Activated T-cell treated with anti-CD3 and anti-CD28 coated beads, Interleukin-2, amount 50 U/mL, for 72 hours (primary cell): ENCODE data around the gene MOCS1. TPM values are rescaled to one million over a fixed set of nuclear protein-coding genes. Genes with fewer than 3 reads are reported as not detected.

ENCODE experiments used
- ATAC-seq, 2 donors: fragments of 150-1000 bp; cut with Tn5 transposase; replicated peaks in 1 of 2; 2 replicates each; pipeline ENCODE4 v1.10.0; 2021; ENCODE audit warnings: moderate library complexity in 2 of 2, mild to moderate bottlenecking in 1 of 2
- DNase-seq, 2 donors: peaks; one replicate each; pipeline ENCODE4 v3.0.0; 2021 to 2022; ENCODE audit warnings: mixed read lengths in 1 of 2
- H3K27ac Mint-ChIP-seq: one replicate; pipeline ENCODE4 v1.8.0; 2022; ENCODE audit warnings: mild to moderate bottlenecking, moderate library complexity, mixed read lengths
- H3K27me3 Mint-ChIP-seq: one replicate; pipeline ENCODE4 v1.8.0; 2022; ENCODE audit warnings: low read depth, mixed read lengths
- H3K36me3 Mint-ChIP-seq, 2 donors: one replicate each; pipeline ENCODE4 v1.8.0; 2022; ENCODE audit warnings: mixed read lengths in 2 of 2, mild to moderate bottlenecking in 1 of 2; ENCODE audit not compliant: insufficient read depth in 2 of 2
- H3K4me1 Mint-ChIP-seq: one replicate; pipeline ENCODE4 v1.8.0; 2022; ENCODE audit warnings: low read depth, mixed read lengths
- H3K4me3 Mint-ChIP-seq, 2 donors: one replicate each; pipeline ENCODE4 v1.8.0; 2022; ENCODE audit warnings: mild to moderate bottlenecking in 2 of 2, mixed read lengths in 2 of 2, moderate library complexity in 2 of 2
- H3K9me3 Mint-ChIP-seq, 2 donors: one replicate each; pipeline ENCODE4 v1.8.0; 2022; ENCODE audit warnings: mixed read lengths in 2 of 2
- total RNA-seq, 2 donors: library from RNA; stranded (reverse); gene quantifications; one replicate each; pipeline ENCODE4 v1.2.3, GENCODE V29; 2022

MOCS1 gene
- total RNA-seq, 2 donors from 2014 or later: 1.4 to 2.6 TPM

DNA sequence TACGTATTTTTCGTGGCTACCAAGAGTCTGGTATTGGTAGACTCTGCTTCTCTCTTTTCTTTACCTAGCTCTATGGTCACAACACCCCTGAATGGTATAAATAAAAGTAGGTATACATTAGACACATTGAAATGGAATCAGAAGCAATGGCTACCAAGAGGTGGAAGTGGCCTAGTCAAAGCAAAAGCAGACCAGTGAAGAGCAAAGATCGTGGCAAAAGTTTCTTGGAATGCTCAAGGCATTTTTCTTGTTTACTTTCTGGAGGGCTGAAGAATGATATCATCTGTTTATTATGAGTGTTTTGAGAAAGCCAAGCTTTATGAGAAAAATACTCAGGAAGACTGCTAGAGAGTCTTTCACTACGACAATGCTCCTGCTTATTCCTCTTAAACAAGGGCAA is 28.6 kb upstream of the MOCS1 start:
- ATAC-seq (no peak), DNase-seq (no peak)
- no peaks in the 10 kb centered on the region for H3K9me3 Mint-ChIP-seq
- no peaks in the 10 kb centered on the region for H3K36me3 Mint-ChIP-seq
- no peak overlapping the region for H3K27ac Mint-ChIP-seq
- H3K4me1 Mint-ChIP-seq: no peaks in the 10 kb centered on the region
- H3K4me3 Mint-ChIP-seq: no peak overlapping the region
- peaks cover 33% of the 10 kb centered on the region for H3K27me3 Mint-ChIP-seq

GRCh38 chr6:39961178-39961577 is 26.9 kb upstream of the MOCS1 start:
- H3K4me1 Mint-ChIP-seq: no peaks in the 10 kb centered on the region
- H3K27me3 Mint-ChIP-seq: peaks cover 33% of the 10 kb centered on the region
- ATAC-seq (no peak), DNase-seq (no peak)
- H3K4me3 Mint-ChIP-seq: no peak overlapping the region
- H3K27ac Mint-ChIP-seq: no peak overlapping the region
- H3K36me3 Mint-ChIP-seq: no peaks in the 10 kb centered on the region
- no peaks in the 10 kb centered on the region for H3K9me3 Mint-ChIP-seq

GRCh38 chr6:39958947-39959346 is 24.7 kb upstream of the MOCS1 start:
- DNase-seq (no peak), ATAC-seq (no peak)
- Mint-ChIP-seq H3K27ac (no peak overlapping the region), H3K4me1 (no peaks in the 10 kb centered on the region), H3K4me3 (no peak overlapping the region), H3K27me3 (peaks cover 40% of the 10 kb centered on the region), H3K36me3 (no peaks in the 10 kb centered on the region), H3K9me3 (peaks cover 0 to 2% of the 10 kb centered on the region in 2 donors)

DNA sequence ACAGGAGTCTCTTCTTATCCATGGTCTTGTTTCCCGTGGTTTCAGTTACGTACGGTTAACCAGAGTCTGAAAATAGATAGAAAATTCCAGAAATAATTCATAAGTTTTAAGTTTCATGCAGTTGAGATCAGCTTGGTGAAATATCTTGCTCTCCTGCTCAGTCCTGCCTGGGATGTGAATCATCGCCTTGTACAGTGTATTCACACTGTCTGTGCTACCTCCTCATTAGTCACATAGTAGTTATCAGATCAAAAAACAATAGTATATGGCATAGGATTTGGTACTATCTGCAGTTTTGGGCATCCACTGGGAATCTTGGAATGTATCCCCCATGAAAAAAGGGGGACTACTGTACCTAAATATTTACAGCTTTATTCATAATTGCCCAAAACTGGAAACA is 22.7 kb upstream of the MOCS1 start:
- Mint-ChIP-seq H3K4me3 (no peak overlapping the region), H3K36me3 (no peaks in the 10 kb centered on the region), H3K4me1 (no peaks in the 10 kb centered on the region), H3K27ac (no peak overlapping the region), H3K9me3 (peaks cover 0 to 2% of the 10 kb centered on the region in 2 donors), H3K27me3 (peaks cover 28% of the 10 kb centered on the region)
- no peak for ATAC-seq
- DNase-seq: no peak

DNA sequence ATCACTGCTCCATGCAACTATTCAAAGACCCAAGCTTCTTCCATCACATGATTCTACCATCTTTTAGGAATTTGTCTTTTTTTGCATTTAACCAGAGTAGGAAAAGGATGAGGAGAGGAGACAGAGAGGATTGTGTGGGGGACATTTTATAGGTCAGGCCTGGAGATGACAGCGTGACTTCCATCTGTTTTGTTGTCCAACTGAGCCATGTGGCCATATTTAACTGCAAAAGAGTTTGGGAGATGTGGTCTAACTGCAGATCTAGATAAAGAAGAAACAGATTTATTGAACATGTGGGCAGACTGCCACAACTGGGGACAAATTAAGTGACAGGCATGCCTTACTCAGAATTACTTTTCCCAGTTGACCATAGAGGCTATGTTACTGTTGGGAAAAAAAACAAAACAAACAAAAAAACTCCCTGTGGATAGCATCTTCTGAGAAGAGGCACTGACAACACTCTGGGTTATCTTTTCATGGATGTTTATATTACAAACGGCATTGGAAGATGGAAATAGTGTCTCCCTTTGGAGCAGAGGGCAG is 18.9 kb upstream of the MOCS1 start:
- Mint-ChIP-seq H3K27ac (no peak overlapping the region), H3K27me3 (peaks cover 13% of the 10 kb centered on the region), H3K4me3 (no peak overlapping the region), H3K9me3 (peaks cover 0 to 2% of the 10 kb centered on the region in 2 donors), H3K36me3 (no peaks in the 10 kb centered on the region), H3K4me1 (no peaks in the 10 kb centered on the region)
- ATAC-seq (no peak), DNase-seq (no peak)

DNA sequence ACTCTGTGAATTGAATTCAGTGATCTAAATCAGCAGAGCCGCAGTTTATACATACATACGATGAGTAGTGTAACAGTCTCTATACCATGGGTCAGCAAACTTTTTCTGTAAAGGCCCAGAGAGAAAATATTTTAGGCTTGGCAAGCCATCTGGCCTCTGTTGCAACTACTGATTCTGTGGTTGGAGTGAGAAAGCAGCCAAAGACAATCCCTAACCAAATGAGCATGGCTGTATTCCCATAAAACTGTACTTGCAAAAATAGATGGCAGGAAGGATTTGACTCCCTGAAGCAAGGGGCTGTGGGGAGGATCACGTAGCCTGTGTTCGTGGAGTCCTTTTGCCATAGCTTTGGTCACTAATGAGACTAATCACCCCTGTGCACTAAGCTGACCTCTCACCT is 17.9 kb upstream of the MOCS1 start:
- H3K27me3 Mint-ChIP-seq: peaks cover 13% of the 10 kb centered on the region

GRCh38 chr6:39951716-39952115 is 17.5 kb upstream of the MOCS1 start:
- Mint-ChIP-seq H3K4me1 (no peaks in the 10 kb centered on the region), H3K9me3 (peaks cover 0 to 2% of the 10 kb centered on the region in 2 donors), H3K27ac (no peak overlapping the region), H3K36me3 (no peaks in the 10 kb centered on the region), H3K4me3 (no peak overlapping the region), H3K27me3 (peaks cover 13% of the 10 kb centered on the region)
- ATAC-seq: no peak
- no peak for DNase-seq

More for the DNA sequence above, 17.9 kb upstream of the MOCS1 start:
- H3K9me3 Mint-ChIP-seq: peaks cover 0 to 2% of the 10 kb centered on the region in 2 donors
- H3K4me3 Mint-ChIP-seq: no peak overlapping the region
- H3K27ac Mint-ChIP-seq: no peak overlapping the region
- no peak for ATAC-seq
- H3K36me3 Mint-ChIP-seq: no peaks in the 10 kb centered on the region
- no peak for DNase-seq
- no peaks in the 10 kb centered on the region for H3K4me1 Mint-ChIP-seq

DNA sequence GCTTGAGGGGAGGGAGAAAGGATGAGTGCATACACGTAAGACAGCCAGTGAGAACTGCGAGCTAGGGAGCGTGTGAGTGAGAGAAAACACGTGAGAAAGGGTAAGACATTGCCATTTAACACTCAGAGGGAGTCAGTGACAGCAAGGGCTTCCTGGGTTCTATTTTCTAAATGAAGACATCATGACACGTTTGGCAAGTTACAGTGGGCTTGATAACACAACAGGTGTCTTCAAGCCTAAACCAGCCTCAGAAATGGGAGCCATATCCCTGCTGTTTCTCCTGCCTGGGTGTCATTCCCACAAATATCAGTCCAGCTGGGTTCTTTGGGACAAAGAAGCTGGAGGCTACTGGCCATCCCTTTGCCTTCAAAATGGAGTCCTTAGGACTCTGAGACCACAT is 16.9 kb upstream of the MOCS1 start:
- Mint-ChIP-seq H3K27ac (no peak overlapping the region), H3K9me3 (peaks cover 0 to 2% of the 10 kb centered on the region in 2 donors), H3K4me1 (no peaks in the 10 kb centered on the region), H3K27me3 (peaks cover 13% of the 10 kb centered on the region), H3K4me3 (no peak overlapping the region), H3K36me3 (no peaks in the 10 kb centered on the region)
- DNase-seq (no peak), ATAC-seq (no peak)

- Mint-ChIP-seq H3K9me3 (peaks cover 0 to 2% of the 10 kb centered on the region in 2 donors), H3K27ac (no peak overlapping the region), H3K4me1 (no peaks in the 10 kb centered on the region), H3K36me3 (no peaks in the 10 kb centered on the region), H3K4me3 (no peak overlapping the region), H3K27me3 (peaks cover 3% of the 10 kb centered on the region)
- ATAC-seq (no peak), DNase-seq (no peak)
These were observed 16.0 kb upstream of the MOCS1 start for GRCh38 chr6:39950125-39950720.

- Mint-ChIP-seq H3K36me3 (no peaks in the 10 kb centered on the region), H3K4me3 (no peak overlapping the region), H3K4me1 (no peaks in the 10 kb centered on the region), H3K9me3 (no peaks in the 10 kb centered on the region), H3K27ac (no peak overlapping the region), H3K27me3 (no peaks in the 10 kb centered on the region)
- ATAC-seq: no peak
- no peak for DNase-seq
These were observed 14.0 kb upstream of the MOCS1 start for GRCh38 chr6:39948199-39948791.

- Mint-ChIP-seq H3K4me1 (no peaks in the 10 kb centered on the region), H3K9me3 (no peaks in the 10 kb centered on the region), H3K36me3 (no peaks in the 10 kb centered on the region), H3K27ac (no peak overlapping the region), H3K27me3 (no peaks in the 10 kb centered on the region), H3K4me3 (no peak overlapping the region)
- ATAC-seq (no peak), DNase-seq (no peak)
These were observed 13.4 kb upstream of the MOCS1 start for GRCh38 chr6:39947611-39948068.

GRCh38 chr6:39945626-39946025 is 11.4 kb upstream of the MOCS1 start:
- no peak overlapping the region for H3K27ac Mint-ChIP-seq
- no peaks in the 10 kb centered on the region for H3K9me3 Mint-ChIP-seq
- H3K4me1 Mint-ChIP-seq: no peaks in the 10 kb centered on the region
- H3K36me3 Mint-ChIP-seq: no peaks in the 10 kb centered on the region
- H3K27me3 Mint-ChIP-seq: no peaks in the 10 kb centered on the region
- DNase-seq (no peak), ATAC-seq (no peak)
- no peak overlapping the region for H3K4me3 Mint-ChIP-seq

GRCh38 chr6:39942903-39943580 is 8.8 kb upstream of the MOCS1 start:
- Mint-ChIP-seq H3K4me1 (no peaks in the 10 kb centered on the region), H3K4me3 (no peak overlapping the region), H3K27me3 (no peaks in the 10 kb centered on the region)

More at GRCh38 chr6:39942903-39943580, 8.8 kb upstream of the MOCS1 start:
- no peak for ATAC-seq
- no peak overlapping the region for H3K27ac Mint-ChIP-seq
- no peaks in the 10 kb centered on the region for H3K9me3 Mint-ChIP-seq
- DNase-seq: no peak
- H3K36me3 Mint-ChIP-seq: no peaks in the 10 kb centered on the region
